ENCODE results near the gene CDS1.
"Not testable (repeated sequence)": the region's sequence is repeated elsewhere in the genome, so short reads cannot be mapped to it uniquely, and the experiment has no call there.

Gene CDS1

DNA sequence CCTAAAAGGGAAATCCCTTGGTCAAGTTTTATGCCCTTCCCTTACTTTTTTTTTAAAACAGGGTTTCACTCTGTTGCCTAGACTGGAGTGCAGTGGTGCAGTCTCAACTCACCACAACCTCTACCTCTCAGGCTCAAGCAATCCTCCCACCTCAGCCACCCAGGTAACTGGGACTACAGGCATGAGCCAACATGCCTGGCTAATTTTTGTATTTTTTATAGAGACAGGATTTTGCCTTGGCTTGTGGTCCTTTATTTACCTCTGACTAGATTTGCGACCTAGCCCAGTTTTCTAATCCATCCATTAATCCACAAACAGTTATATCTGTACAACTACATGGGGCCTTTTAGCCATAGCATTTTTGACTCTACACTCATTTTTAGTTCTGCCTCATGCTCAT is 23.7 kb downstream of the CDS1 start:
- in situ Hi-C loops (cut with MboI; ENCODE audit: low sequenced_read_pairs) = no loop called here

DNA sequence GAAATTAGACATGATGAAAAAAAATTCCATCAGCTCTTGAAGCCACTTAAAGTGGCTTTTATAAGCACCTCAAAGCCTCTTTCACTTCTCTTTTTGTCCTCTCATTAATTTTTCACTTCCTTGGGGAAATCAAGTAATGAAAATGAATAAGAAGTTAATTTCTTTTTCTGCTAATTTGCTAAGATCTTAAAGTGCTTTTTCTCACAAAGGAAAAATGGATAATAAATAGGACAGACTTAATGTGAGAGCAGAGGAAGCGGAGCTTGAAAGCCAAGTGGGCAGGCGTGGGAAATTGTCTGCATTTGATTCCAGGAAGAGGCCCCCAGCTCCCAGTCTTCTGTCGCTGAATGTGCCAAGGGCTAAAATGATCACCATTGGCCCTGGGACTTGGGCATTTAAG is 28.6 kb downstream of the CDS1 start:
- in situ Hi-C loops (cut with MboI; ENCODE audit: low sequenced_read_pairs) = no loop called here

DNA sequence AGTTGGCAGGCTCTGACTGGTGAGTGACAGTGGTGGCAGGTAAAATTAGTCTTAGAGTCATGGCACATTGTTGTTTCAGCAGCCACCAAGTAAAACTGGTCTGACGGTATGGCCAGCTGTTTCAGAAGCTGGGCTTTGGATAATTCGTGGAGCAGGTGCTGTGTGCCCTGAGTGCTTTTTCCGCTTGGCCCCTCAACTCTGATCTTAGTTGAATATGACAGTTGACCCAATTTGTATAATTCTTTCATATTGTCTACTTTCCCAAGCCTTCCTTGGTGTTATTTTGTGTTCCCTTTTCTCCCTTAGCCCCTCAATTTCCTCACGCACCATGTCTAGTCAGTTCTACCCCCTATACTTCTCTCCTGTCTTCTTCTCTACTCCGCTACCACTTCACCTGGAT is 32.0 kb downstream of the CDS1 start:
- in situ Hi-C loops (cut with MboI; ENCODE audit: low sequenced_read_pairs) = no loop called here

DNA sequence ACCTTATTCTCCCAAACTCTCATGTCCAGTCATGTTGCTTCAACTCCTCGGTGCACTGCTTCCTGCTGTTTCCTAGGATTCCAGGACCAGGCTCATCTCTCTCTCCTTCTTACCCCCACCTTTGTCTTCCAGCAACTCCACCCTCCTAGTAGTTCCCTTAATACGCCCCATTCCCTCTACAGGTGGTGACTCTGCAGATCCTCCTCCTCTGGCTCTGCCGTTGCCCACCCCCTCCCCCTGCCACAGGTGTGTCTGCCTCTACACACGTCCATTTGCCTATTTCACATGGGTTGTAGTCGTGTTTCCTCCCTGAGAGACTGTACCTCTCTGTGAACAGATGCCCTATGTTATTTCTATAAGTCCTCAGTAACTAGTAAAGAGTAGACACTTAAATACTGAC is 32.4 kb downstream of the CDS1 start:
- in situ Hi-C loops (cut with MboI; ENCODE audit: low sequenced_read_pairs) = no loop called here

DNA sequence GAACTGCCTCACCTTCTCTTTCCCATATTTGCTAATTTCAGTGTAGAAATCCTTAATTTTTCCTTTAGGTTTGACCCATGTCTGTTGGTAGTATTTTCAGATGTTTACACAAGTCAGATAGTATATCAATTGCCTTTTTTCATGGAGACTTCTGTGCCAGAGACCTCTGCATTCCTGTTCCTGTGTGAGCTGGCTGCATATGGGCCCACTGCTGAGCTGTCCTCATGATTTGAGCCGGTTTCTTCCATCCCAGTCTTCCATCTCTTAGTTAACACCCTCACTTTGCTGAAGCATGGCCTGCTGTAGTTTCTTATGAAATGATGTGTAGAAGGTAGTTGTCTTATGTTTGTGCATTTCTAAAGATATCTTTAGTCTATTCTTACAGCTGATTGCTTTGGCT is 40.0 kb downstream of the CDS1 start:
- in situ Hi-C loops (cut with MboI; ENCODE audit: low sequenced_read_pairs) = no loop called here

DNA sequence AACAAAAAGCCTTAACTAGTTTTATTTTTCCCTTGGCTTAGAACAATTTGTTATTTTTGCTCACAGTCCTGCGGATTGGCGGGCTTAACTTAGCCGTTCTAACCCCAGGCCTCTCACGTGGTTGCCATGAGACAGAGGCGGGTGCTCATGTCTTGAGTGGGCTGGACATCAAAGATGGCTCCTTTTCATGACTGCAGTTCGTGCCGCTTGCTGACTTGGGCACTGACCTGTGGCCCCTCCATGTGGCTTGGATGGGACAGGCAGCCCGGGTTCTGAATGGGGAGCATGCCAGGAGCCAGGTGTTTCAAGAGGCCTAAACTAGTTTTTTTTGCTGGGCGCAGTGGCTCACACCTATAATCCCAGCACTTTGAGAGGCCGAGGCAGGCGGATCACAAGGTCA is 40.7 kb downstream of the CDS1 start:
- in situ Hi-C loops (cut with MboI; ENCODE audit: low sequenced_read_pairs) = no loop called here

DNA sequence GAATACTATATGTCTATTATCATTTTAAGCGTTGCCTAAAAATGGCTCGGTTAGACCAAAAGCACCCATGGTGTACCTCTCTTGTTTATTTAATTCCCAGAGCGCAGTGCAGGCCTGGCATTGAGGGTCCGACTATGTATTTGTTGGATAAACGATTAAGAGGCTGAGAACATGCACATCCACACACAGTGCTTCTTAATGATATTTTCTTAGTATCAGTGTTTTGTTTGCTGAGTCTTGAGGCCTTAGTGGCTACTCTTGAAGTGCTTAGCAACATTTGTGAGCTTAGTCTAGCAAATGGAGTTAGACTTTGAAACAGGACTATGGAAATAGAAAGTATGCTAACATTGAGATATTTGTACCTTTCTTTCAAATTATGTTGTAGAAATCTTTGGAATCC is 43.7 kb downstream of the CDS1 start:
- in situ Hi-C loops (cut with MboI; ENCODE audit: low sequenced_read_pairs) = no loop called here

DNA sequence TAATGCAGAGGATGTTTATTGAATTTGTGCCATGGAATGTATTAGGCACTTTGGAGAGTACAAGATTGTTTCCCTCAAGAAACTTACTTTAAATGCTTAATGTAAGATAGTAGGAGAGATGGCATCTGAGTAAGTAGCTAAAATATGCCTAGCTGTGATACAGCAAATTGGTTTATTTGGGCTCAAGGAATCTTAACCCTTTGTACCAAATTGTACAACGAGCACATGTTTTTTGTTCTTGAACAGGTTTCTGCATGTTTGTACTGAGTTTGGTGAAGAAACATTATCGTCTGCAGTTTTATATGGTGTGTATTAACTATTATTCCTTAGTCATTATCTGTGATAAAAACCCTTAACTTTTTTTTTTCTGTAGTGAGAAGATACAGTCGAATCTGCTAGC is 48.6 kb downstream of the CDS1 start:
- in situ Hi-C loops (cut with MboI; ENCODE audit: low sequenced_read_pairs) = no loop called here

DNA sequence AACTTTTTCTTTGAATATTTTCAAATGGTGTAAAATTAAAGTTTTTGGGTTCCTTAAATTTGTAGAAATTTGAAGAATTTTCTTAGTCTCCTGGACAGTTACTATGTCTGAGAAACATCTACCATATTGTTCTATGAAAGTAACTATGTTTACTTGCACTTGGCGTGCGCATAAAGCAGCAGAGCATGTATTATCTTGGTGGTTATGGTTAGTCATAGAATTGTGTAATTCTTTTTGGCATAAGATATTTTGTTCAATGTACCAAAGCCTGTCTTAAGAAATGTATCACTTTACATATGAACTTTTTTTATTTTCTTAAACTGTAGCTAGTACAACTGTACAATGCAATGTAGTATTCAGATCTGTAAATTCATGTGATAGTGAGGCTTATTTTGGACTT is 49.2 kb downstream of the CDS1 start:
- in situ Hi-C loops (cut with MboI; ENCODE audit: low sequenced_read_pairs) = no loop called here

DNA sequence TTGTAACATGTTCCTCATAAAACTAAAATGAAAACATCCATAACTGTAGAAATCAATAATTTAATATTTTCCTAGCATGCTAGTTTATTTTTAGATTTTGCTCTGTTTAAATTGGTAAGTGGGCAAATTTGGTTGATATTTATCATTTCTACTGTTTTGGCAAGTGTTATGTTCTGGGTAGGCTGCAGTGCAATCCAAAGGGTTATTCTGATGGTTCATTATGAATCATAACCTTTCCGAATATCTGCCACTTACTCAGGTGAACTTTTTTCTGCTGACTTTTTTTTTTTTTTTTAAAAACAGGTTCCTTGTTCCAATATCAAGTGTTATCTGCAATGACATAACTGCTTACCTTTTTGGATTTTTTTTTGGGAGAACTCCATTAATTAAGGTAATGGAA is 52.0 kb downstream of the CDS1 start:
- in situ Hi-C loops (cut with MboI; ENCODE audit: low sequenced_read_pairs) = no loop called here

DNA sequence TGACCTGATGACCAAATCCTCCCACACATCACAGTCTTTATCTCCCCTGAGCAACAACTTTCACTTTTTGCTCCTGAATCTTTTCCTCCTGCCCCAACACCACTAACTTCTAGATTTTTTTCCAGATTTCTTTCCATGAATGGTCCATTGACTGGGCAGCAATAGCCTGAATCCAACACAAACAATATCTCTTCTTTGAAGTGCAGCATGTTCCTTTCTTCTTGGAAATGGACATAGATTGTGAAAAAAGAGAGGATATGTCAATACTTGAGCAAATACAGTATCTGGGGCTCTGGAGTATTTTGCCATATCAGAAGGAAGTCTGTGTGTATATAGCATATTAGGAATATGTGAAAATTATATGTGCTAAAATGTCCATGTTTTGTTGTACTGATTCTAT is 55.2 kb downstream of the CDS1 start:
- in situ Hi-C loops (cut with MboI; ENCODE audit: low sequenced_read_pairs) = no loop called here

DNA sequence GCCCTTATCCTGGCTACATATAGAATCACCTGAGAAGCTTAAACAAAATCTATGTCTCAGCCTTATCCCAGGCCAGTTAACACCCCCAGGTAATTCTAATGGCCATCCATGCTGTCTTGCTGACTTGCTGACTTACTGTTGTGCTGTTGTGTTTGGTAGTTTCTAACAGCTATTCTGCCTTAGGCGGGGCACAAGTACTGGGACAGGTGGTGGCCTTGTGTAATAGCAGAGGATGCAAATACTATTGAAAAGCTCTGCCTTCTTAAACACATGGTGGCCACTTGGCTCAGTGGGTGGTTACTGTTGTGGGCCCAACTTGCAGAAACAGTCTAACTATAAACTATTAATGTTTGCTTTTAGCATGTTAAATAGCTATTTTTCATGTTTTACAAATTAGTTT is 56.2 kb downstream of the CDS1 start:
- in situ Hi-C loops (cut with MboI; ENCODE audit: low sequenced_read_pairs) = no loop called here

DNA sequence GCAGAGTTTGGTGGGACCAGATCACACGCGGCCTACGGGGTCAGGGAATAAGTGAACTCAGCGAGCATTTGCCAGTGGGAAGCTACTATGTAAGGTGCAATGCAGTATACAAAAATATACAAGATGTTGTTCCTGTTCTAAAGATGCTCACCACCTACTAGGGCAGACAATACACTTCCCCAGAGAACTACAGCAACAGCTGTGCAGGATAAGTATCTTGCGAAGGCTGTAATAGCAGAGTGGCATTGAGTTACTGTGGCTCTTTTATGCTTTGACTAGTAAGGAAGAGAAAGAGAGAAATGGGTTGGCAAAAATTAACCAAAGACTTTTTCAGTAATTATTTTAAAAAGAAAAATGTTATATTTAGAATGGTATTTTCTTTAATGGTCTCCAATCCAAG is 61.2 kb downstream of the CDS1 start:
- in situ Hi-C loops (cut with MboI; ENCODE audit: low sequenced_read_pairs) = no loop called here

DNA sequence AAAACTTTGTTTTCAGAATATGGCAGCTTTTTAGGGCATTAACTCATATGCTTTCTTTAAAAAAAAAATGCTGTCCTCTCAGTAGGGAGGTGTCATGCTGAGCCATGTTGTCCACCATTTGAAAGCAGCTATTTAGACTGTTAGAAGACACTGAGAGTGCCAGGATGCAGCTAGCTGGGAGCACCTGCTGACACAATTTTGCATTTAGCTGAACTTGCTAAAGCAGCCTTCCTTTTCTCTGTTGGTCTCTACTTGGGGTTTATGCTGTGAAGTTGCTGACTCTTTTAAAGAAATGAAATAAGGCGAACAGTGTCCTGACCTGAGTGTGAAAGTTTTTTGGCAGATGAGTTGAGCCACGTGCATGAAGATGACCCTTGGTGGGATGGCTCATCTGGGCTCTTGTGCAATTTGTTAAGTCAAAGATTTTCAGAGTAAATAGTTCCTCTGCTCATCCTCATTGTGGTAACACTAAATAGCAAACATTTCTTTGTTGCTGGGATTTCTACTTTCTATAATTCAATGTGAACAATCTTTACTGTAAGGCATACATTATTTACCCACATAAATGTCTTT is 64.5 kb downstream of the CDS1 start:
- in situ Hi-C loops (cut with MboI; ENCODE audit: low sequenced_read_pairs) = no loop called here

DNA sequence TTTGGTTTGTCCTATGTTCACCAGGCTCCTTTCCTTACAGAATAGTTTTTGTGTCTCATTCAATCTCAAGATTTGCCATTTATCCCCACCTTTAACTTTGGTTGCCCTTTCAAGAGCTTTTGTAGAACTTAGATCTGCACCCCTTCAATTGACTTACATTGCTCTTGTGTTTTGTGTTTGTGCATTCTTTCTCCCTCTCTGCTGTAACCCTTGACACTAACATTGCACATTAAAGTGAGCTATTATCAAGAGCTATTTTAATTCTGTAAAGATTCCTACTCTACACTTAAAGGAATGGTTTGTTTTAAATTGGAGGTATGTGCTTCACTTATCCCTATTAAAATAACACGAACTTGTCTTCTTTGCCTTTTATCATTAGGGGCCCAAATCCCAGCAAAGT is 65.3 kb downstream of the CDS1 start:
- in situ Hi-C loops (cut with MboI; ENCODE audit: low sequenced_read_pairs) = no loop called here

DNA sequence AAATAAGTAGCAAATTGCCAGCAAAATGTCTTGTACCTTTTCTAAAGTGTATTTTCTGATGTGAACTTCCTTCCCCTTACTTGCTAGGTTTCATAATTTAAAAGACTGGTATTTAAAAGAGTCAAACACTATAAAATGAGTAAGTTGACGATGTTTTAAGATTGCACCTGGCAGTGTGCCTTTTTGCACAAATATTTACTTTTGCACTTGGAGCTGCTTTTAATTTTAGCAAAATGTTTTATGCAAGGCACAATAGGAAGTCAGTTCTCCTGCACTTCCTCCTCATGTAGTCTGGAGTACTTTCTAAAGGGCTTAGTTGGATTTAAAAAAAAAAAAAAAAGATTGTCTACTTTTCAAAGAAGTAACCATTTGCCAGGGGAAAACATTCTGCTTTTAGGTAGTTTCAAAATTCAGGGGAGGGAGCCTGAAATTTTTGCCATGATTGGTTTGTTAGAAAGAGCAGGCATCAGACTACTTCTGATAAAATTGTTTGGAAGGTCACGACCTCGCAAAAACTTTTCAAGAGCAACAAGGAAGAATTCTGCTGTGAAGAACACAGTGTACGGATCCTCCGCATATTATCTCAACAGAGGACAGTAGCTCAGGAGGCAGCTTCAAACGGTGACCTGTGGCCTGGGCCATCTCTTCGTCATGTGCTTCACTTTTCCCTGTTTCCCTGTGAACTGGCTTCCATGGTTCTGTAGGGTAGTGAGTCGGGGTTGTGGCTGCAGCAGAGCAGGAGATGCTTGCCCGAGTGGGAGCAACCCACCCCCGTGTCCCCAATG is 66.1 kb downstream of the CDS1 start:
- in situ Hi-C loops (cut with MboI; ENCODE audit: low sequenced_read_pairs) = no loop called here

DNA sequence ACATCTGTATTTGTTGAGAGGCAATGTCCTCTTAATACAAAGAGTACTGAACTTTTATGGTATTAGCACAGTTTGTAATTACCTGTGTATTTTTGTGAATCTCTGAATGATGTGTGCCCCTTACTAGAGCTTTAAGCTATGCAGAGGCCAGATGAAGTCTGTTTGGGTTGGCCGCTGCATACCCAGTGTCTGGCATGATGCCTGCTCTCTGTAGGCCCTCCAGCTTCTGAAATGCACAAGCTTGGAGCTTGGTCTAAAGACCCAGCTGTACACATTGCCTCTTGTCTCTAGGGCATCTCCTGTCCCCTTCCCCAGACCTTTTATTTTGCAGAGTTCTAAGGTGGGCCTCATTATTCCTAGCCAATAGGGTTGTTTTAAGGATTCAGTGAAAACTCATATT is 68.6 kb downstream of the CDS1 start:
- in situ Hi-C loops (cut with MboI; ENCODE audit: low sequenced_read_pairs) = no loop called here

DNA sequence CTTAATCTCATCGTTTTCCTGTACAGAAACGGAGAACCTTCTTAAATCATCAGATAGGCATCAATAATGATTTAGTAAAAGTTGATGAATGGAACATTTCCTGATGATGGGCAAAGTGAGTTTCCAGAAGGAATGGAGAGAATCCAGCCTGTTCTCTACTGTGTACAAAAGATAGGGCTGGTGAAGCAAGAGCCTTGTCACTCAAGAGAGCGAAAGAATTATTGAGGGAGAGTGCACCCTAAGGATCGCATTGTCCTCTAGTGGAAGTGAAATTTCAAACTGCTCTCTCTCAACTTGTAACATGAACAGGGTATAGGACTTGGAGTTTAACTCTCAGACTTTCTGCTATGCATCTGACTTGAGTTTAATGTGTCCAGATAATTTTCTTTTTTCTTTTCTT is 69.6 kb downstream of the CDS1 start:
- in situ Hi-C loops (cut with MboI; ENCODE audit: low sequenced_read_pairs) = no loop called here

DNA sequence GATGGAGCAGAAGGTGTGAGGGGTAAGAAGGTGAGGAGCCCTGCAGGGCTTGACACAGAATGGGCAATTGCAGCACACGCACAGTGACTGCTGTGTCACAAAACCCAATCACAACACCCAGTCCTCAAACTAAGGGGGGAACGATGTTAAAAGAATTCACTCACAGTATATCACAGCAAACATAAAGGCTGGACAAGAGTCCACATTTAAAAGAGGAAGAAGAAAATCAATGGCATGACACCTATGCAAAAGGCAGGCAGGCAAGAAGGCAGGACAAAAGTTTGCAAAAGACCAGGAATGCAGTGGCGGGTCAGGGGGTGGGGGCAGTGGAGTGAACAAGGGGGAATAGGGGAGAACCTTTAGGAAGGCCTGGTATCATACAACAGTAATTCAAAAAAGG is 77.7 kb downstream of the CDS1 start:
- in situ Hi-C loops (cut with MboI; ENCODE audit: low sequenced_read_pairs) = no loop called here

DNA sequence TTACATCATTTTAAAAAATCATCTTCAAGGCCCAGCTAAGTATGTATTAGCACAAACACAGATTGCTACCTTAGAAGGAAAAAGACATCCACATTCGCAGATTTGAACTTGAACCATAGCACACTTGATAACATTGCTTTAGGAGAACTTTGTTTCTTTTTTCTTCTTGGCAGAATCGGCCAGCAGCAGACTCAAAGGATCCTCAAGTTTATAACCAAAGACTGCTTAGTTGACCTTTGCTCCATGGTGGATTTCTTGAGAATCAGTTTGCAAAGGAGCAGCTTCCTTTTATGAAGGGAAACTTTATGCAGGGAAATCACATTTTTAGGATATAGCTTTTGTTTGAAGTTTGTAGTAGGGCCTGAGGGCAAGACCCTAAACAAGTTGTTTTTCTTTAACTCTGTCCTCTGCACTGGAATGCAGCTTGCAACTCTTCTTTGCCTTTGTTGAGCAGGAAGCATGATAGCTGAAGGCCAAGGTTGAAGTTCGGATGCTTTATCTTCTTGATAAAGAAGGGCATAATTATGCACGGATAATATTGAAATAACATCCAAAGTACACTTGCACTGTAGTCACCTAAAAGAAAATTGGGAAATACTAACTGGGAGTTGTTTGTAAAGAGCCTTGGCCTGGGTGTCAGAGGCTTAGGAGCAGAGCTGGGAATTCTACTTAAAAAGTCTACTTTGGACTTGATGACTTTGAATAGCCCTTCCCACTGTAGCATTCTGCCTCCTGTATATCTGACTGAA is 78.4 kb downstream of the CDS1 start:
- in situ Hi-C loops (cut with MboI; ENCODE audit: low sequenced_read_pairs) = no loop called here

DNA sequence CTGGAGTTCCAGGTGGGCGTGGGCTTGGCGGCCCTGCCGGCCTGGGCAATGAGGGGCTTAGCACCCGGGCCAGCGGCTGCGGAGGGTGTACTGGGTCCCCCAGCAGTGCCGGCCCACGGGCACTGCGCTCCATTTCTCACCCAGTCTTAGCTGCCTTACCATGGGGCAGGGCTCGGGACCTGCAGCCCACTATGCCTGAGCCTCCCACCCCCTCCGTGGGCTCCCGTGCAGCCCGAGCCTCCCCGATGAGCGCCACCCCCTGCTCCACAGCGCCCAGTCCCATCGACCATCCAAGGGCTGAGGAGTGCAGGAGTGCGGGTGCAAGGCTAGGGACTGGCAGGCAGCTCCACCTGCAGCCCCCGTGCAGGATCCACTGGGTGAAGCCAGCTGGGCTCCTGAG is 81.8 kb downstream of the CDS1 start:
- in situ Hi-C loops (cut with MboI; ENCODE audit: low sequenced_read_pairs) = not testable (repeated sequence)

DNA sequence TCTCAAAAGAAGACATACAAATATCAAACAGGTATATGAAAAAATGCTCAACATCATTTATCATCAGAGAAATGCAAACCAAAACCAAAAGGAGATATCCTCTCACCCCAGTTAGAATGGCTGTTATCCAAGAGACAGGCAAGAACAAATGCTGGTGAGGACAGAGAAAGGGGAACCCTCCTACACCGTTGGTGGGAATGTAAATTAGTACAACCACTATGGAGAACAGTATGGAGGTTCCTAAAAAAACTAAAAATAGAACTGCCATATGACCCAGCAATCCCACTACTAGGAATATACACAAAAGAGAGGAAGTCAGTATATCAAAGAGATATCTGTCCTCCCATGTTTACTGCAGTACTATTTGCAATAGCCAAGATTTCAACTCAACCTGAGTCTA is 83.5 kb downstream of the CDS1 start:
- in situ Hi-C loops (cut with MboI; ENCODE audit: low sequenced_read_pairs) = no loop called here

Measured in hTERT RPE-1 (cell line).